Fibroblast of mammary gland (primary cell): ENCODE measurements around the gene KDM3A.
A peak's percentile ranks its signal among the peaks of the same experiment; 100 is the strongest.

Experiments
- DNase-seq: peaks from one replicate; pipeline ENCODE4 v3.0.0-alpha.2; 2010; ENCODE audit warnings: low read depth
- H3K4me3 ChIP-seq: 2 replicates; pipeline ENCODE4 v1.5.1; 2011; ENCODE audit warnings: low read depth, mild to moderate bottlenecking, low read length, moderate library complexity; ENCODE audit not compliant: control insufficient read depth
- TF ChIP-seq, protein P1 (sequence below): conservative IDR thresholded peaks from 2 replicates; pipeline ENCODE4 v1.5.1; 2011; ENCODE audit warnings: low read depth, low read length, inconsistent platforms; ENCODE audit not compliant: control insufficient read depth, insufficient read depth

KDM3A gene

DNA sequence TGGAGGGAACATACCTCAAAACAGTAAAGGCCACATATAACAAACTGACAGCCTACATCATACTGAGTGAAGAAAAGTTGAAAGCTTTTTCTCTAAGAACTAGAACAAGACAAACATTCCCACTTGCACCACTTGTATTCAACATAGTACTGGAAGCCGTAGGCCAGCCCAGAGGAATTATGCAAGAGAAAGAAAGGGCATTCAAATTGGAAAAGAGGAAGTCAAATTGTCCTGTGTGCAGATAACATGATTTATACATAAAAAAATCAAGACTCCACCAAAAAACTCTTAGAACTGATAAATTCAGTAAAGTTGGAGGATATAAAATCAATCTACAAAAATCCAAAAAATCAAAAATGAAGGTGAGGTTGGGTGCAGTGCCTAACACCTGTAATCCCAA, 8.0 kb upstream of the KDM3A start:
- no peak for DNase-seq
- no peak overlapping the region for H3K4me3 ChIP-seq
- TF ChIP-seq, protein P1, sequence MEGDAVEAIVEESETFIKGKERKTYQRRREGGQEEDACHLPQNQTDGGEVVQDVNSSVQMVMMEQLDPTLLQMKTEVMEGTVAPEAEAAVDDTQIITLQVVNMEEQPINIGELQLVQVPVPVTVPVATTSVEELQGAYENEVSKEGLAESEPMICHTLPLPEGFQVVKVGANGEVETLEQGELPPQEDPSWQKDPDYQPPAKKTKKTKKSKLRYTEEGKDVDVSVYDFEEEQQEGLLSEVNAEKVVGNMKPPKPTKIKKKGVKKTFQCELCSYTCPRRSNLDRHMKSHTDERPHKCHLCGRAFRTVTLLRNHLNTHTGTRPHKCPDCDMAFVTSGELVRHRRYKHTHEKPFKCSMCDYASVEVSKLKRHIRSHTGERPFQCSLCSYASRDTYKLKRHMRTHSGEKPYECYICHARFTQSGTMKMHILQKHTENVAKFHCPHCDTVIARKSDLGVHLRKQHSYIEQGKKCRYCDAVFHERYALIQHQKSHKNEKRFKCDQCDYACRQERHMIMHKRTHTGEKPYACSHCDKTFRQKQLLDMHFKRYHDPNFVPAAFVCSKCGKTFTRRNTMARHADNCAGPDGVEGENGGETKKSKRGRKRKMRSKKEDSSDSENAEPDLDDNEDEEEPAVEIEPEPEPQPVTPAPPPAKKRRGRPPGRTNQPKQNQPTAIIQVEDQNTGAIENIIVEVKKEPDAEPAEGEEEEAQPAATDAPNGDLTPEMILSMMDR, result no peak

DNA sequence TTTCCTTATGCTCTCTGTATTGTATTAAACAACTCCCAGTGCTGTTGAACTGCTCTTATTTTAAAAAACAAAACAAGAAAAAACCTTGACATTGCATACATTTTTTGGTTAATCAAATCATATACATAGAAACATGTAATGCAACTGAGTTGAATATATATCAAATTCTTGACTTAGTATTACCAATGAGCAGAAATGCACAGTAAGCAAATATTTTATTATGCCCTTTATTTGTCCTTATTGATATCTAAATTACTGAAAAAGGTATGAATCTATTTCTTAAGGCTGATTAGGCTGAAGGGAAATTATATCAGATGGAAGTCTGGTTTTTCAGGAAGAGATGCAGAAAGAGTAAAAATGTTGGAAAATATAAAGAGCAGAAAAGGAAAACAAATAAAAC, 6.9 kb upstream of the KDM3A start:
- TF ChIP-seq, protein P1, result no peak
- no peak for DNase-seq
- no peak overlapping the region for H3K4me3 ChIP-seq

DNA sequence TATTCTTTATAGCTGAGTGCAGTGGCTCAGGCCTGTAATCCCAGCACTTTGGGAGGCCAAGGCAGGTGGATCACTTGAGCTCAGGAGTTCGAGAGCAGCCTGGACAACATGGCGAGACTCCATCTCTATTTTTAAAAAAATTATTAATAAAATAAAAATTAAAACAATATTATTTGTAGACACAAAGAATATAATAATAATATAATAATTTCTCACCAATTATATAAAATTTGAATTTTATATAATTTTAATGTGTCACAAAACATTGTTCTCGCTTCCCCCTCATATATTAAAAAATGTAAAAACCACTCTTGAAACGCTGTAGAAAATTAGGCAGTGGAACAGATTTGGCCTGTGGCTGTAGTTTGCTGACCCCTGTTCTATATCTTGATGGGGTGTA, 5.6 kb upstream of the KDM3A start:
- TF ChIP-seq, protein P1, result no peak
- H3K4me3 ChIP-seq, result no peak overlapping the region
- no peak for DNase-seq

DNA sequence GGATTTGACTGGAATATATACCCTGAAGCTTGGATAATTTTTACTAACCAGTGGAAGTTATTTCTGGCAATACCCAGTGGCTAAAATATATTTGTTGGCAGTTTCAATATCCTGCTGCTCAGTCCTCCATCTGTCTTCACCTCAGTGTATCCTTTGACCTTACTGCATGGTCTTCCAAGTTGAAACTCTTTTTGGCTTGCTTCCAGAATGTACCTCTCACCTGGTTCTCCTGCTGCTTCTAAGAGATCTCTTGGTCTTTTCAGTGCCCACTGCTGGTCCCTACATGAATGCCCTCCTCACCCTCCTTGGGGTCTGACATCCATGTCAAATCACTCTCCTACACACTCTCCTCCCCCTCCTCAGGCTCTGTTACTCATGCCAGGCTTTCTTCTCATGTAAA, 4.8 kb upstream of the KDM3A start:
- TF ChIP-seq, protein P1, result no peak
- no peak overlapping the region for H3K4me3 ChIP-seq
- no peak for DNase-seq

DNA sequence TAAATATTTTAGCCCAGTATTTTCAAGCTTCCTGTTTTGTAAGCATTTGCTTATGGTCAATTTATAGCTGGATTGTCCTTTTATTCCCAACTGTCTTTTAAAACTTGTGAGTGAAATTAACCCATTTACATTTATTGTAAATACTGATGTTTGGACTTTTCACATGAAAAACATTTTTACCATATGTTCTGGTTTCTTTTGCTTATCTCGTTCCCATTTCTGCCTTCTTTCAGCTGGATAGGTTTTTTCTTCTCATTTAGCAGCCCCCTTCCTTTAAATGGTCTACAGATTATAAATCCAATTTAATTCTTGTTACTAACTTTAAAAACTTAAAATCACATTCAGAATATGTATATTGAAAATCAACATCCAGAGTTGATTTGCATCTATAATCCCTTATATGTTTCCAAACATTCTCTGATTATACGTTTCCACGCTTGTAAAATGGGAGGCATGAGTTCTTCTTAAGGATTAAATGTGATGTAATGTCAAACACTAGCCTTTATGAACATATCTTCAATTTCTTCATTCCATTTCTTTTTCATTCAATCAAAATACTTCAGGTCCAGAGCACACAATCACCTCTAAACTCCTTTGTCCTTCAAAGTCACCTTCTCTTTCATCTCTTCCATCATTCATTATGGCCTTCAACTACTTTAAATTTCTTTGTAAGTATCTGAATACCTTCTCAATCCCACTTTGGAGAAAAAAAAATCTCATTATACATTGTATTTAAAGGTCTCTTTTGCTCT, 1.1 kb upstream of the KDM3A start:
- DNase-seq, result no peak
- H3K4me3 ChIP-seq, result no peak overlapping the region
- TF ChIP-seq, protein P1, result no peak

DNA sequence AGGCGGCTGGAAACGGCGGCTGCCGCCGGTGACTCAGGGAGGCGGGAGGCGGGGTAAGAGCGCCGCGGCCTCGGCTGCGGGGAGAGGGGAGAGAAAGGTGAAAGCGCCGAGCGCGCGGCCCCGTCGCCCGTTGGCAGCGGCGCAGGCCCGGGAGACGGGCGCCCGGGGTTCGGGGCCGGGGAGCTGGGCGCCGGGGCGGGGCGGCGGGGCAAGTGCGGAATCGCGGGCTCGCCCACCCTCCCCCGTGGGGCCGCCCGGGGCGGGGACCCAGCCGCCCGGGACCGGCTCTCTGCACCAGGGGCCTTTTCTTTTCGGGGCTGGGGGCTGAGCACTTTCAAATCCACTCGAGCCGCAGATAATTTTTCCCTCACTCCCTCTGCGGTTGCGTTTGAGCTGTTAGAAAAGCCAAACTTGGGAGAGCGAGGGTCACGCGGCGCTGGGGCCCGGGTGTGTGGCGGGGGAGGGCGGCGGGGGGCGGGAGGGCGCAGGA, 266 bp downstream of the KDM3A start:
- DNase-seq, result peak; percentile 6
- TF ChIP-seq, protein P1, result no peak
- peak overlapping the region; percentile 58 for H3K4me3 ChIP-seq
